GM06990 (cell line): Measurements from ENCODE around the gene CGA.

Experiments
- DNase-seq: peaks from one replicate; pipeline ENCODE4 v3.0.0-alpha.2; 2011; ENCODE audit not compliant: insufficient read length; ENCODE audit errors: extremely low read depth
- H3K27me3 ChIP-seq: replicated peaks from 2 replicates; pipeline ENCODE4 v1.6.0; 2011; ENCODE audit warnings: low read length; ENCODE audit not compliant: control insufficient read depth, insufficient read depth
- H3K36me3 ChIP-seq: 2 replicates; pipeline ENCODE4 v1.5.1; 2011; ENCODE audit warnings: low read length; ENCODE audit not compliant: control insufficient read depth, insufficient read depth
- H3K4me3 ChIP-seq: replicated peaks from 2 replicates; pipeline ENCODE4 v1.5.1; 2011; ENCODE audit warnings: low read depth, mild to moderate bottlenecking, control low read depth, low read length
- CTCF ChIP-seq: IDR thresholded peaks from 2 replicates; pipeline ENCODE4 v1.5.1; 2011; ENCODE audit warnings: low read length, control low read depth, mild to moderate bottlenecking, inconsistent platforms; ENCODE audit not compliant: insufficient read depth, poor library complexity, severe bottlenecking

The CGA gene

GRCh38 chr6:87054143-87054833 is 40.6 kb downstream of the CGA start:
- no peak for DNase-seq
- H3K27me3 ChIP-seq: no peaks in the 10 kb centered on the region
- no peaks in the 10 kb centered on the region for H3K36me3 ChIP-seq
- no peak overlapping the region for H3K4me3 ChIP-seq
- no peak for TF ChIP-seq CTCF

GRCh38 chr6:87053312-87053711 is 41.6 kb downstream of the CGA start:
- Histone ChIP-seq H3K27me3 (no peaks in the 10 kb centered on the region), H3K4me3 (no peak overlapping the region), H3K36me3 (no peaks in the 10 kb centered on the region)
- no peak for TF ChIP-seq CTCF
- no peak for DNase-seq

GRCh38 chr6:87049779-87050178 is 45.1 kb downstream of the CGA start:
- TF ChIP-seq CTCF: no peak
- Histone ChIP-seq H3K4me3 (no peak overlapping the region), H3K27me3 (no peaks in the 10 kb centered on the region)

GRCh38 chr6:87045521-87046075 is 49.3 kb downstream of the CGA start:
- Histone ChIP-seq H3K36me3 (no peaks in the 10 kb centered on the region), H3K4me3 (no peak overlapping the region), H3K27me3 (no peaks in the 10 kb centered on the region; the same call in 1 of the 2 replicates)
- DNase-seq: no peak
- TF ChIP-seq CTCF: no peak

More at GRCh38 chr6:87049779-87050178, 45.1 kb downstream of the CGA start:
- DNase-seq: no peak
- no peaks in the 10 kb centered on the region for H3K36me3 ChIP-seq

GRCh38 chr6:87040729-87041128 is 54.2 kb downstream of the CGA start:
- DNase-seq: no peak
- TF ChIP-seq CTCF: no peak
- Histone ChIP-seq H3K27me3 (no peaks in the 10 kb centered on the region; the same call in 1 of the 2 replicates), H3K4me3 (no peak overlapping the region), H3K36me3 (no peaks in the 10 kb centered on the region)
